Keratinocyte (primary cell): ENCODE results near the gene TERT.

Source experiments
- CTCF ChIP-seq, 3 experiments: IDR thresholded peaks in 1 of 3; conservative IDR thresholded peaks in 1 of 3; optimal IDR thresholded peaks in 1 of 3; 2 replicates in 2 of 3; 3 replicates in 1 of 3; pipeline versions ENCODE3 to v1.5.1; 2011; ENCODE audit warnings: low read length in 3 of 3, mild to moderate bottlenecking in 3 of 3, moderate library complexity in 2 of 3, control low read depth in 1 of 3, inconsistent platforms in 1 of 3; ENCODE audit not compliant: insufficient read depth in 2 of 3; ENCODE audit errors: extremely low read depth in 1 of 3
- EZH2 ChIP-seq: IDR thresholded peaks from one replicate; pipeline ENCODE4 v1.6.1; 2012; ENCODE audit warnings: inconsistent platforms, mild to moderate bottlenecking, low read length, moderate library complexity

- TF ChIP-seq CTCF (optimal IDR thresholded peaks at IDR 0.05 in 1 of 3, IDR thresholded peaks at IDR 0.05 in 1 of 3, conservative IDR thresholded peaks at IDR 0.05 in 1 of 3; ENCODE audit: extremely low read depth in 1 of 3, insufficient read depth in 2 of 3, low read length in 3 of 3) (no peak), EZH2 (no peak)
Observed at GRCh38 chr5:1343931-1344901, 49.3 kb upstream of the TERT start.
